HepG2 (cell line): ENCODE measurements around the gene NCAPG. TPM values are rescaled to one million over a fixed set of nuclear protein-coding genes. Genes with fewer than 3 reads are reported as not detected.

Experiments
- ARID2 ChIP-seq: sonication (generic); formaldehyde crosslinking; IDR thresholded peaks from 2 replicates; pipeline ENCODE4 v1.8.1; 2022; ENCODE audit warnings: mild to moderate bottlenecking, missing genetic modification reagents, borderline replicate concordance
- CEBPZ ChIP-seq: IDR thresholded peaks from 2 replicates; pipeline ENCODE4 v1.6.1; 2012; ENCODE audit warnings: low read length, improper control_type of control experiment
- KDM3A ChIP-seq: IDR thresholded peaks from 2 replicates; pipeline ENCODE4 v1.6.1; 2018; ENCODE audit warnings: low read depth, missing compliant biosample characterization
- KIAA2018 ChIP-seq: sonication (generic); formaldehyde crosslinking; IDR thresholded peaks from 2 replicates; pipeline ENCODE4 v1.5.0; 2020; ENCODE audit warnings: mild to moderate bottlenecking, missing genetic modification reagents, borderline replicate concordance
- POLR2AphosphoS2 ChIP-seq: IDR thresholded peaks from 2 replicates; pipeline ENCODE4 v1.6.1; 2011; ENCODE audit warnings: low read depth, low read length, improper control_type of control experiment
- TOPORS ChIP-seq: sonication (generic); formaldehyde crosslinking; IDR thresholded peaks from 2 replicates; pipeline ENCODE4 v1.8.0; 2023; ENCODE audit warnings: mild to moderate bottlenecking, missing genetic modification reagents
- ZMYM3 ChIP-seq: sonication (generic); formaldehyde crosslinking; IDR thresholded peaks from 2 replicates; pipeline ENCODE4 v1.5.1; 2020; ENCODE audit warnings: mild to moderate bottlenecking, missing genetic modification reagents
- ZNF24 ChIP-seq: fragments of 450-650 bp; IDR thresholded peaks from 2 replicates; pipeline ENCODE4 v1.6.1; 2017; ENCODE audit warnings: antibody characterized with exemption, mild to moderate bottlenecking
- ZNF280D ChIP-seq: sonication (generic); formaldehyde crosslinking; IDR thresholded peaks from 2 replicates; pipeline ENCODE4 v1.5.1; 2020; ENCODE audit warnings: mild to moderate bottlenecking, missing genetic modification reagents
- ZNF503 ChIP-seq: sonication (generic); formaldehyde crosslinking; IDR thresholded peaks from 2 replicates; pipeline ENCODE4 v1.4.0; 2020; ENCODE audit warnings: missing genetic modification reagents
- ZNF883 ChIP-seq: sonication (generic); formaldehyde crosslinking; IDR thresholded peaks from 2 replicates; pipeline ENCODE4 v1.5.1; 2020; ENCODE audit warnings: mild to moderate bottlenecking, missing genetic modification reagents; ENCODE audit errors: not compliant biosample characterization
- polyA plus RNA-seq, 8 experiments: library from polyadenylated mRNA; depleted of rRNA in 3 of 8; stranded (reverse) in 7 of 8; unstranded in 1 of 8; fragments of >200 nt; fragmentation: Illumina TruSeq in 4 of 8; extraction: Trizol in 4 of 8; gene quantifications; 2 replicates each; pipeline versions ENCODE4 v1.2.1 to v1.2.3, GENCODE V29; 2011 to 2016; ENCODE audit warnings: low read depth in 4 of 8, missing spikeins in 1 of 8, mixed read lengths in 1 of 8; ENCODE audit not compliant: insufficient read depth in 1 of 8
- total RNA-seq, 5 experiments: library from RNA; depleted of rRNA; stranded (reverse); fragments of >200 nt; fragmentation: Illumina TruSeq; extraction: Trizol; gene quantifications; 2 replicates each; pipeline ENCODE4 v1.2.3, GENCODE V29; 2016; ENCODE audit warnings: low read depth in 1 of 5

The NCAPG gene
- total and polyA plus RNA-seq, 2 of the 13 experiments (the other 11 are each of a cell fraction or from before 2014, with no cell fraction given) = 14.8 to 61.9 TPM

- TF ChIP-seq KIAA2018 (CRISPR knock-in tag) (no peak), ZNF883 (CRISPR knock-in tag) (peak; percentile 95), ZNF503 (CRISPR knock-in tag) (peak; percentile 56; the same call in 1 of the 2 replicates), TOPORS (no peak), ZNF280D (CRISPR knock-in tag) (no peak; the same call in none of the 2 replicates), KDM3A (CRISPR knock-in tag) (no peak; the same call in 1 of the 2 replicates), ZMYM3 (no peak; the same call in 1 of the 2 replicates), ZNF24 (no peak), ARID2 (peak; percentile 47; the same call in 1 of the 2 replicates), POLR2AphosphoS2 (no peak), CEBPZ (no peak)
These were observed at the start of gene NCAPG, which contains the start of gene DCAF16 (continued) for GRCh38 chr4:17810260-17811077.
